Uterus (tissue), 2 donors: ENCODE measurements around the gene TRIAP1.
"Not testable (repeated sequence)": the region's sequence is repeated elsewhere in the genome, so short reads cannot be mapped to it uniquely, and the experiment has no call there.

ENCODE experiments used
- CTCF ChIP-seq, 4 experiments: fragments of 200-600 bp in 2 of 4; fragments of 450-650 bp in 2 of 4; sonication (generic) in 2 of 4; IDR thresholded peaks; one replicate each; pipeline ENCODE4 v1.5.1; 2016 to 2019; ENCODE audit warnings: antibody characterized with exemption in 4 of 4, mild to moderate bottlenecking in 2 of 4, moderate library complexity in 1 of 4
- POLR2A ChIP-seq, 2 donors: fragments of 450-650 bp; IDR thresholded peaks; one replicate each; pipeline ENCODE4 v1.6.1; 2016; ENCODE audit warnings: antibody characterized with exemption in 2 of 2, mild to moderate bottlenecking in 1 of 2, moderate library complexity in 1 of 2

GRCh38 chr12:120446844-120447178 lies 627 bp upstream of the TRIAP1 start:
- TF ChIP-seq CTCF, POLR2A (IDR thresholded peaks at IDR 0.05): not testable (repeated sequence)
